ENCODE data around the gene CDC37L1. TPM values are rescaled to one million over a fixed set of nuclear protein-coding genes. Genes with fewer than 3 reads are reported as not detected.

The CDC37L1 gene
- total and polyA plus RNA-seq, 9 of the 15 experiments (the other 6 are each of a cell fraction or from before 2014, with no cell fraction given): 1.5 to 7.9 (median 6.0) TPM

DNA sequence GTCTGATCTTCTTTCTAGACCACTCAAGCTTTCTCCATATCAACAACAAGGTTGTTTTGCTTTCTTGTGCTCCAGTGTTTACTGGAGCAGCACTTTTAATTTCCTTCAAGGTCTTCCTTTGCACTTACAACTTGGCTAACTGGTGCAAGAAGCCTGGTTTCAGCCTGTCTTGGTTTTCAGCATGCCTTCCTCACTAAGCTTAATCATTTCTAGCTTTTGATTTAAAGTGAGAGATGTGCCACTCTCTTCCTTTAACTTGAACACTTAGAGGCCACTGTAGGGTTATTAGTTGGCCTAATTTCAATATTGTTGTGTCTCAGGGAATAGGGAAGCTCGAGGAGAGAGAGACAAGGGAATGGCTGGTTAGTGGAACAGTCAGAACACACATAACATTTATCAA, 48.2 kb downstream of the CDC37L1 start:
- Histone ChIP-seq H3K27me3 (ENCODE audit: control insufficient read depth in 2 of 2, insufficient read depth in 2 of 2, low read length in 2 of 2) (no peaks in the 10 kb centered on the region), H3K9me1 (ENCODE audit: control insufficient read depth, insufficient read depth, low read length) (no peaks in the 10 kb centered on the region), H3K4me2 (ENCODE audit: insufficient read depth, low read length) (no peak overlapping the region), H3K9me3 (replicated peaks; ENCODE audit: control insufficient read depth, insufficient read depth, low read depth, low read length) (no peaks in the 10 kb centered on the region), H4K20me1 (replicated peaks; ENCODE audit: control insufficient read depth, insufficient read depth, low read length) (no peaks in the 10 kb centered on the region), H3K4me3 (no peak overlapping the region), H3K27ac (ENCODE audit: extremely low read depth, low read depth, low read length) (no peak overlapping the region), H3K9ac (ENCODE audit: insufficient read depth in 1 of 2, low read depth in 2 of 2, low read length in 2 of 2) (no peak overlapping the region), H3K79me2 (ENCODE audit: control insufficient read depth, insufficient read depth, low read length) (peaks cover 53% of the 10 kb centered on the region), H3K4me1 (replicated peaks in 1 of 2; ENCODE audit: control insufficient read depth in 2 of 2, insufficient read depth in 2 of 2, low read length in 2 of 2) (no peaks in the 10 kb centered on the region), H2AFZ (ENCODE audit: low read depth, low read length) (no peak overlapping the region), H3K36me3 (ENCODE audit: control insufficient read depth, insufficient read depth, low read length) (peaks cover 25% of the 10 kb centered on the region; the same call in 2 of the 3 replicates)
- CTCF ChIA-PET (ENCODE audit: low intra/inter-chr PET ratio): no interaction called here
- BruUV-seq (replicated peaks): no TSS peak
- 73% methylated on average over 1 of the region's 1 CpG for WGBS (ENCODE audit: insufficient coverage, low coverage, missing lambda C conversion rate)
- intact Hi-C loops (cut with micrococcal nuclease): no loop called here
- POLR2A ChIA-PET: no interaction called here
- ATAC-seq (no peak), FAIRE-seq (no peak), DNase-seq (ENCODE audit: extremely low read depth in 1 of 4, low spot score in 3 of 4) (no peak)
- in situ Hi-C loops (cut with MboI): loop anchor here (25.0 kb wide), 1 partner anchor 710 kb away; the partner anchor contains the start of gene PLGRKT
- TF ChIP-seq KAT2B (IDR thresholded peaks at IDR 0.05; ENCODE audit: low read depth, low read length): no peak
- no peak for TF ChIP-seq ZNF764 (CRISPR knock-in tag; IDR thresholded peaks at IDR 0.05; ENCODE audit: low read depth)
- no peak for TF ChIP-seq HES1 (IDR thresholded peaks at IDR 0.05; ENCODE audit: low read depth)
- TF ChIP-seq, protein P1, sequence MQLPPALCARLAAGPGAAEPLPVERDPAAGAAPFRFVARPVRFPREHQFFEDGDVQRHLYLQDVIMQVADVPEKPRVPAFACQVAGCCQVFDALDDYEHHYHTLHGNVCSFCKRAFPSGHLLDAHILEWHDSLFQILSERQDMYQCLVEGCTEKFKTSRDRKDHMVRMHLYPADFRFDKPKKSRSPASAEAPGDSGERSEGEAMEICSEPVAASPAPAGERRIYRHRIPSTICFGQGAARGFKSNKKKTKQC (CRISPR knock-in tag; IDR thresholded peaks at IDR 0.05): no peak
- no peak for TF ChIP-seq GTF2A2 (tag; IDR thresholded peaks at IDR 0.05)
- TF ChIP-seq, protein P2, sequence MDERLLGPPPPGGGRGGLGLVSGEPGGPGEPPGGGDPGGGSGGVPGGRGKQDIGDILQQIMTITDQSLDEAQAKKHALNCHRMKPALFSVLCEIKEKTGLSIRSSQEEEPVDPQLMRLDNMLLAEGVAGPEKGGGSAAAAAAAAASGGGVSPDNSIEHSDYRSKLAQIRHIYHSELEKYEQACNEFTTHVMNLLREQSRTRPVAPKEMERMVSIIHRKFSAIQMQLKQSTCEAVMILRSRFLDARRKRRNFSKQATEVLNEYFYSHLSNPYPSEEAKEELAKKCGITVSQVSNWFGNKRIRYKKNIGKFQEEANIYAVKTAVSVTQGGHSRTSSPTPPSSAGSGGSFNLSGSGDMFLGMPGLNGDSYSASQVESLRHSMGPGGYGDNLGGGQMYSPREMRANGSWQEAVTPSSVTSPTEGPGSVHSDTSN (CRISPR knock-in tag; IDR thresholded peaks at IDR 0.05; ENCODE audit: low read depth): no peak
- TF ChIP-seq, protein P2 (tag; conservative IDR thresholded peaks at IDR 0.05; ENCODE audit: low read depth): no peak
- TF ChIP-seq MED1 (CRISPR knock-in tag; IDR thresholded peaks at IDR 0.05; ENCODE audit: borderline replicate concordance): no peak
- no peak for TF ChIP-seq MXI1 (IDR thresholded peaks at IDR 0.05; ENCODE audit: low read depth, low read length)
- TF ChIP-seq CAMTA2 (CRISPR knock-in tag; conservative IDR thresholded peaks at IDR 0.05): no peak
- TF ChIP-seq ZNF766 (CRISPR knock-in tag; conservative IDR thresholded peaks at IDR 0.05): no peak
- no peak for TF ChIP-seq ZNF830 (CRISPR knock-in tag; IDR thresholded peaks at IDR 0.05)
- no peak for TF ChIP-seq KLF1 (tag; IDR thresholded peaks at IDR 0.05)
- no peak for TF ChIP-seq ZNF592 (IDR thresholded peaks at IDR 0.05)
